Loucy (cell line): ENCODE results near the gene NCAPD2.

Source experiments
- EZH2phosphoT487 ChIP-seq: fragments of 200-600 bp; IDR thresholded peaks from 2 replicates; pipeline ENCODE4 v1.6.1; 2018; ENCODE audit warnings: antibody characterized with exemption, mild to moderate bottlenecking, moderate library complexity, borderline replicate concordance
- TF ChIP-seq, protein P1 (sequence below): fragments of 200-600 bp; sonication (generic); conservative IDR thresholded peaks from 2 replicates; pipeline ENCODE4 v1.5.1; 2014; ENCODE audit warnings: mild to moderate bottlenecking, antibody characterized with exemption, low read length

DNA sequence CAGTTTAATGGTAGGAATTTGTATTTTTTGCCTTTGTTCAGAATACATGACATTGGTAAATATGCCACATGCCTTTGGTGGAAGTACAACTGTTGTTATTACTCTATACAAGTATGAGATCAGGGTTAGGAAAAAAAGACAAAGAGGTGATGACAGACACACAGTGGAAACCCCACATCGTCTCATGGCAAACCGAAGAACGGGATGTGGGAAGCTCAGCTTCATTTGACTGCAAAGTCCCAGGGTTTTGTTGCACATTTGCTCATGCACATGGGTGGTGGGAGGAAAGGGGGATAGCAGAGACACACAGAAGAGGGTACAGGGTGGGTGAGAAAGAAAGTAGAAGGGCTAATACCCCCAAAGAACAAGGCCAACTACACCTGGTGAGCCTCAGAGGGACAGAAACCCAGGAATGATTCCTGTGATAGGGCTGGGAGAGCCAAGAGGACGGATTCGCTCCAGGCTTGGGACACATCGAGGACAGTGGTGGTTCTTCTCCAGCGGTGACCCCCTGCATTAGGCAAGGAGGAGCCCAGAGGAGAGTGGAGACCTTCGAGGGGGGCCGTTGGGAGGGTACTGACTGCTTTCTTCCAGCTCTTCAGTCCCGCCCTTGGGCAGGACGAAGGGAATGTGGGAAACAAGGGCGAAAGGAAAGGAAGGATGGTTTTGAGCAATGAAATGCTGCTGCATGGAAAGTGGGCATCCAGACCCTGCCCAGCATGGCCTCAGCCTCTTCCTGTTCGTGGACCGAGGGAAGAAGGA lies 31.5 kb upstream of the NCAPD2 start:
- TF ChIP-seq, protein P1, sequence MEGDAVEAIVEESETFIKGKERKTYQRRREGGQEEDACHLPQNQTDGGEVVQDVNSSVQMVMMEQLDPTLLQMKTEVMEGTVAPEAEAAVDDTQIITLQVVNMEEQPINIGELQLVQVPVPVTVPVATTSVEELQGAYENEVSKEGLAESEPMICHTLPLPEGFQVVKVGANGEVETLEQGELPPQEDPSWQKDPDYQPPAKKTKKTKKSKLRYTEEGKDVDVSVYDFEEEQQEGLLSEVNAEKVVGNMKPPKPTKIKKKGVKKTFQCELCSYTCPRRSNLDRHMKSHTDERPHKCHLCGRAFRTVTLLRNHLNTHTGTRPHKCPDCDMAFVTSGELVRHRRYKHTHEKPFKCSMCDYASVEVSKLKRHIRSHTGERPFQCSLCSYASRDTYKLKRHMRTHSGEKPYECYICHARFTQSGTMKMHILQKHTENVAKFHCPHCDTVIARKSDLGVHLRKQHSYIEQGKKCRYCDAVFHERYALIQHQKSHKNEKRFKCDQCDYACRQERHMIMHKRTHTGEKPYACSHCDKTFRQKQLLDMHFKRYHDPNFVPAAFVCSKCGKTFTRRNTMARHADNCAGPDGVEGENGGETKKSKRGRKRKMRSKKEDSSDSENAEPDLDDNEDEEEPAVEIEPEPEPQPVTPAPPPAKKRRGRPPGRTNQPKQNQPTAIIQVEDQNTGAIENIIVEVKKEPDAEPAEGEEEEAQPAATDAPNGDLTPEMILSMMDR: no peak
- TF ChIP-seq EZH2phosphoT487: no peak
